NCI-H748 treated with DMSO at 0.1 percent for 48 hours (cell line): ENCODE data around the gene CNTN4.

ENCODE experiments used
- DNase-seq: peaks from one replicate; lab custom pipeline; 2025; lab: John Stamatoyannopoulos, UW

Gene CNTN4

DNA sequence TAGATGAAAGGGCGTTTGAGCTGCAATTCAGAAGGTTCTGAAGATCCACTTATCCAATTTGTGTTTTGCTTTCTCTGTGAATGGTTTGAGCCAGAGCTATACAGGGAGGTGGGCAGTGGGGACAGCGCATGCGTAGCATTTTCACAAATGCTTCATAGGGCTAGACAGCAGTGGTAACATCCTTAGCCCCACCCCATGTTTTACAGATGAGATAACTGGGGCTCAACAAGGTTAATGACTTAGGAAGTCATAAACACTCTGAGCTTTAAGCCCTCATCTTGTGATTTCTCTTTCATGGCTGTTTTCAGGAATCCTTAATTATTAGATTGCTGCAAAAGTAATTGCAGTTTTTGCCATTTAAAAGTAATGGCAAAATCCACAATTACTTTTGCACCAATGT, 602.8 kb downstream of the CNTN4 start:
- DNase-seq: no peak

DNA sequence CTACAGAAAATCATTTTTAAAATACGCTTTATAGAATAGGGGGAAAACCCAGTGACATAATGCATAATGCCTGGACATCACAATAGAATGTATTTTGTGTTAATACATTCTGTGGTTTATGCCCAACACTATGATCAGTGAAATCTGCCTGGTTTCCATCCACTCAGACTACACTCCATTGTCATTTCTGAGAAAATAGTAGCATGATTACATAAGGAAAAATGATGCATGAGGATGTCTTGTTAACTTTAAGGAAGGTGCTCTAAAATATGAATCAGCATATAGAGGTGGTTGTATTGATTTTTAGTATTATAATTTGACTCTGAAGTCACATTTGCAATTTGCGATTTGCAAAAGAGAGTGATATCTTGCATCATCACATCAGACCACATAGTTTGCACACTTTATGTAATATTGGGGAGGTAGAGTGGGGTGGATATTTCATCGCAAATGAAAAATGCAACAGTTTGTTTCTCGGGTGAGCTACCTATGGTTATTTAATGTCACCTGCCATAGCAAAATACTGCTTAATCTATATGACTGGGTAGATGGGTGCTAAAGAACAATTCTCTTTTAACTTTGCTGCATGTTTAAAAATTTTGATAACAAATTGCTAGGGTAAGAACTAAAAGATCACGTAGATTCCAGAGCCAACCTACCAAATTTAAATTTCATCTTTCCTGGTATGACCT, 607.6 kb downstream of the CNTN4 start:
- no peak for DNase-seq

DNA sequence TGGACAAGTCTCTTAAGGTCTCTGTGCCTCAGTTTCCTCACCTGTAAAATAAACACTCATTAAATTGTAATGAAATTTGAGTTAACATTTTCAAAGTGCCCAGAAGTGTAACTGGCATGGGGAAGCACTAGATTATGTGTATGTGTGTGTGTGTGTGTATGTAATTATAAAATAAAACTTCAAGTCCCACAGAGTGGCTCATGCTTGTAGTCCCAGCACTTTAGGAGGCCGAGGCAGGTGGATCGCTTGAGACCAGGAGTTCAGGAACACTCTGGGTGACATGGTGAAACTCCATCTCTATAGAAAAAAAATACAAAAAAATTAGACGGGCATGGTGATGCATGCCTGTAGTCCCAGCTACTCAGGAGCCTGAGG, 608.2 kb downstream of the CNTN4 start:
- DNase-seq: no peak

DNA sequence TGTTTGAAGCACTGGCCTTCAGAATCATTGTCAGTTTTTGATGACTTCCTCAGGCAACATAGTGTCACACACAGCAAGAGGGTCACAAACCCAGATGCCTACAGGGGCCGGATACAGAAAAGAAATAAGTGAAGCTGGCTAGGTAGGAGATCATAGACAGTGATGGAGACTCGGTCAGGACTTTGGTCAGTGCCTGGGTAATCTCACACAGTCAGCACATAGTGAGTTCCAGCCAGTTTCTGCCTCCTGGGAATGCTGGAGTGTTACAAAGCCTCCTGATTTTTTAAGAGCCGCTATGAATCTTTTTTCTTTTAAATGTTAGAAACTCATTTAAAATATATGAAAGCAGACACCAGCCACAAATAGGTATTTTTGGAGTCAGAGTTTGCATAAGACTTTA, 612.4 kb downstream of the CNTN4 start:
- no peak for DNase-seq

DNA sequence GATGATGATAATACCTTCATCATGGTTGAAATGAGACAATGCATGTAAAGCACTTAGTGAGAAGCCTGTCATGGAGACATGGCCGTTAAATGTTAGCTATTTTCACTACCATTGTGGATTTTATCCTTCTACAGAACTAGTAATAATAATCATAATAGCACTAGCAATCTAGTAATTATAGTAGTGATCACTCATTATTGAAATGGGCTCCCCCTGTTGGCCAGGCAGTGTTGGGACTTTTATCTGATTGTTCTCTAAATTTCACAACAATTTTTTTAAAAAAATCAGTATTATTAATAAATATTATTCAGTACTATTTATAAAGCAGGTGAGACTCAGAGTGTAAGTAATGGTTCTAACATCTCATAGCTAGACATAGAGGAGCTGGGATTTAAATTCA, 615.3 kb downstream of the CNTN4 start:
- no peak for DNase-seq

DNA sequence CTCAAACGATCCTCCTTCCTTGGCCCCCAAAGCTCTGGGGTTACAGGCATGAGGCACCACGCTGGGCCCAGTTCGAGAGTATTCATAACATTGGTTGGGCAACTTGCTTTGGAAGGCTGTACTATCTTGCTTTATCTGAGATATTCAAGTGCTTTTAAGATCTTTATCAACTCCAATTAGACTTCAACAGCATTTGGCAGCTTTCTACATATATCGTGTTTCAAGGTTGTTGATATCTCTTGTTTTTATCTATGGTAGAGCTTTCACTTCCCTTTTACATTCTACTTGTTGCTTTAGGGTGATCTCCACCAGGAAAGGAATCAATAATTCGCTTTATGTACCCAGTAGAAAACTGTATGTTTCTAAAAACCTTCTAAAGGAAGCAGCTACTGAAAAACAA, 616.2 kb downstream of the CNTN4 start:
- DNase-seq: no peak

DNA sequence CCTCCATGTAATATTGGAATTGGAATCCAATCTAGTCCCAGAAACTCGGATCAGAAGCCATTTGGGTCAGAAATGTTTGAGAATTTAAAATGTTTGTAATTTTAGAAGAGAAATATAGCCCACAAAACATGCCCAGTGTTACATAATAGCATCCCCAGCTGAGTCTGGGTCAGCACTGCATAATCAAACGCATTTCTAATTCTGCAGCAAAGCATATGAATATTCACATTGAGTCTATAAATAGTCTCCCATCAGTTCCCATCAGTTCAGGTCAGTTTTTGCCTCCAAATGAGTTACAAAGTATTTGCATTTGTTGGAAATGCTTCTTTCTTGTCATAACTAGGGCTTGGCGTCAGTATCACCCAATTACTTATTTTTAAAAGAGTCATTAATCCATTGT, 628.4 kb downstream of the CNTN4 start:
- DNase-seq: no peak

DNA sequence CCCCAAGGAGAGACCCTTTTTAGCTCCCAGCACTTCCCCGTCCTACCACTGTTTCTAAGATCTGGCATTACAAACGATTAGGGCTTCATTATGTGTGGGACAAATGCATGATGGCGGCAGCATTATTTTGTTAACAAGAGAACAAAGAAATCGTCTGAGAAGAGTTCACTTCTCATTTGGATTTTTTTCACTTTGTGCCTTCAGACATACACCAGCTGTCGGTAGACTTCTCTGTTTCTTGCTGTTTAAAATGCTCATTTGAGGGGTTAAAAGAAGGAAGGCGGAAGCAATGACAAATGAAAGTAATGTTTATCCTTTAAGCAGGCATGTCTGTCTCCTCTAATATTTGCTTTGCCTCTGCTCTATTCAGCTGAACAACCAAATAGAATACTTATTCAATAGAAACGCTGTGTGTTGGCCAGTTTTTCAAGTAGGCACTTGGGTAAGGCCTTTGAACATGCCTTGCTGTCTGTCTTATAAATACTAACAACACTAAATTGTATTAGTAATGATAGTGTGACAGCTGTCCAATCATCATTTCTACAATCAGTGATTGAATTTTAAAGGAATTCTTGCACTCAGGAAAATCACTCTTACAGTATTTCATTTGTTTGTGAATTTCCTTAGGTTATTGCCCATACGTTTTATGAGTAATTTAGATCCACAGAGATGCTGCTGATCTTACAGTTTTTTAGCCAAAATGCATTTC, 629.1 kb downstream of the CNTN4 start:
- peak; percentile 45 for DNase-seq

DNA sequence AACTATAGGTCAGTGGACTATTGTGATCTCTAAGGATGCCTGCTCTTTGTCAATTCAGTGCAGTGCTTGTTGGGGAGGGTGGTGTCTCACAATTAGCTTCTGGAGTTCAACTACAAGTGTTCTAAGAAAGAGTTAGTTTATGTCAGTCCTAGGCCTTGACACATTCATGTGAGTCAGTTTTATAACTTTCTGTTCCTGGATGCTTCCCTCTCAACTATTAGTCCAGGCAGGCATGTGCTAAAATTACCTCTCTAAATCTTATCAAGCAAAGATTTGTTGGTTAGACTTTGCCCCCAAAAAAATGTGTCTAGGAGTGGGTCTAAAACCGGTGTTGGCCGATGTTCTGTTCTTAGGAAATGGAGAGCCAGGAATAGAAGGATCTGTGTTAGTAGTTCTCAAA, 633.2 kb downstream of the CNTN4 start:
- DNase-seq: no peak

DNA sequence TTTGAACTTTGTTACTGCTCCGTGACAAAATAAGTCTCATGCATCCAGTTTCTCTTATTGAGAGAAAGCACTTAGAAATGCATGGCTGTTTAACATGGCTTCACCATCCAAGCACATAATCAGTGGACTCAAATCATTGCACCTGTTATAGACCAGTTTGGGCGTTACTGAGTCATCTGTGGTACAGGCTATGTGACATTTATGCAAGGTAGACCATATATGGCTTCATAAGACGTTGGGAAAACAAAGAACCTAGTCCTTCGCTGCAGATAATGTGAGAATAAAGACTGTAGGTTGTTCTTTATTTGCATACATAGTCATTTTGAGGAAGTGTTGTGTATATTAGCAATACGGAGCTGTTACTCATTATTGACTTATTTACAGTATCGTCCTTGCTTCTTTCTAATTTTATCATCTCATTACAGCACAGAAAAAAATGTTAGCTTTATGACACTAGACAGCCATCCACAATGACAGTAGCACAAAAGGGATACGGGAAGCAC, 636.8 kb downstream of the CNTN4 start:
- DNase-seq: no peak

DNA sequence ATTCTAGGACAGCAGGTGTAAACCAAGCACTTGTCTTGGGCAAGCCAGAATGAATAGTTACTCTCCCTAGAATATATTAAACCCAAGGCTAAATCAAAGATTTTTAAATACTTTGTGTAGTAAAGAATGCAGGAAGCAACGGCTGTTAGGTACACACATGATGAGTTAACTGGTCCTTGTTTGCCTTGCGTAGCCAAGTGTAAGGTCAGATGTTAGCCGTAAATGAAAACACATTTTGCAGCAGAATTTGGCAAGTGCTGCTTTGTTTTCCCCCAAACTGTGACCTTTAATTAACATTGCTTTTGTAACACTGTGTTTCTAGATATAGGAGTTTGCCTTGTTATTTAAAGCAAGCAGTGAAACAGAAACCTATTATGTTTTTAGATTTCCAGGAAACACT, 642.9 kb downstream of the CNTN4 start:
- no peak for DNase-seq

DNA sequence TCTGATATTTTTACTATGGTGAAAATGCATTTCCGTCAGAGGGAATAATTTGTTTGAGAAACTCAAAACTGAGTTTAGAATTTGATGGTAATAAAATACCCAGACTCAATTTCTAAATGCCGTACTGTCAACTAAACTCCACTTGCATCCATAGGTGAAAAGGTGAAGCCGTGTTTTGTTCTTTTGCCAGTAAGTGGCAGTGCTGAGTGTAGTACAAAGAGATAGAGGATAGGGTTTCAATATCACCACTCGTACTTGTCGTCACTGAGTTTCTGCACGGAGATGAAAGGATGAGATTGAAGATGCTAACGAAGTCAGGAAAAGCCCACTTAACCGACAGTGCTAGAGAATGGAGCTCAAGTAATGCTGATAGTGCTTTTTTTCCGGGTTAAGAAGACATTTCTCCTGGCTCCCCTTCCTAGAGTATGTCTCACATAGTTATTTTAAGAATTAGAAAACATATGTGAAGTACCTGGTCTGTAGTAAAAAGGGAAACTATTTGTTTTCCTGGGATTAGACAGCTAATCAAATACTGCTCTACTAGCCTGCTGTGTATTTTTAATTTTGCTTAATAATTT, 666.4 kb downstream of the CNTN4 start:
- peak; percentile 49 for DNase-seq

DNA sequence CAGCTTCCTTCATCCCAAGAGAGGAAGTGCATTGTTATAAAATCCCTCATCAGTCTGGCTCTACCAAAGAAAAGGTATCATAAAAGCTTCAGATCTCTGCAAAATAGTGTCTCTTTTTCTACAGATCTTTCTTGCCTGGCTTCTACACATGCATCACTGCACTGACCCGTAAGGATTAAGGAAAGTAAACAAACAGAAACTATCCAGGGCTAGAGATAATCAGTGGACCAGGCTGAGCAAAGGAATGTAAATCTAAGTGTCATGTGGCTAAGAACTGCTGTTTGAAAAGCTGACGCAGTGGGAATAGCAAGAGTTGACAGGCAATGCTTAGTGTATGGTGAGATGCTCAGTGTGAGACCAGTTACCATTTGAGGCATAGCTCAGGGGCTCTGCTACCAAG, 671.8 kb downstream of the CNTN4 start:
- DNase-seq: no peak

DNA sequence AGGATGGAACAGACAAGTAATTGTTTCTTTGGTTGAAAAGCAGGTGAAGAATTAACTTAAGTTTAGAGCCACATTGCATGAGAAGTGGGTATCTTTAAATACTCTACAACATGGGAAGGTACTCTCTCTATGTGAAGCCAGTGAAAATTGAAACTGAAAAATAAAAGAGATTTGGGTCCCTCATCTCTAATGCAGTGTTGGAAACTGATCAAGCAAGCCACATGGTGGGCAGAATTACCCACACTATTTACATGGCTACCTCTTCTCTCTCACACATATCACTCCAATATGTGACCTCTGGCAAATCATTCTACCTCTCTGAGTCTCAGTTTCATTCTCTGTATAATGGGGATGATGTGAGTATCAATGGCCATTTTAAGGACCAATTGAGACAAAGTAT, 672.5 kb downstream of the CNTN4 start:
- no peak for DNase-seq

DNA sequence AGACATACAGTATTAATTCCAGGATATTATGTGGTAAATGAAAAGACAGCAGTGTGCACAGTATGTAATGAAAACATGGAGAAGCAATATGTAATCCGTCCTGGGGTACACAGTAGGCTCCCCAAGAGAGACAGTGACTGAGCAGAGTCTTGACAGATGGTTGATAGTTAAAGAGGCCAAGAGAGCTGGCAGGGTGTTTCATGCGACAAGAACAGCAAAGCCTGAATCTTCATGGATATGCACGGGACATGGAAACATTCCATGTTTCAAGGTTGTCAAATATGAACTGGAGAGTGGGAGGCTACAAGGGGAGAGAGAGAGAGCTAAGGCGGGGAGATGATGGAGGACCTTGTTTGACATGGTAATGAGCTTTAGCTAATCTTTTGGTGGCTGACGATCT, 673.1 kb downstream of the CNTN4 start:
- no peak for DNase-seq

DNA sequence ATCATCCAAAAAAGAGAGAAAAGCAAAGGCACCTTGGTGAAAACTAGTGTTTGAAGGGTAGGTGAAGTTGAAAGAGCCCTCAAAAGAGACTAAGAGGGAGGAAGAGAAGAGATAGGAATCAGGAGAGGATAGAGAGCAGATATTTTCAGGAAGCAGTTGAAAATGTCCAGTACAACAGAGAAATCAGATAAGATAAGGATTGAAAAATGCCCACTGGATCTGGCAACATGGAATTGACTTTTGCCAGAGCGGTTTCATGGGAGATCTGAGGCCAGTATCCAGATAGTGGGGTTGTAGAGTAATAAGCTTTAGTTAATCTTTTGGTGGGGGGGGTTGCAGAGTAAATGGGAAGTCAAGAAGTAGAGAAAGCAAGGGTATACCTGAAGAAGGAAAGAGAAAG, 674.1 kb downstream of the CNTN4 start:
- DNase-seq: no peak

DNA sequence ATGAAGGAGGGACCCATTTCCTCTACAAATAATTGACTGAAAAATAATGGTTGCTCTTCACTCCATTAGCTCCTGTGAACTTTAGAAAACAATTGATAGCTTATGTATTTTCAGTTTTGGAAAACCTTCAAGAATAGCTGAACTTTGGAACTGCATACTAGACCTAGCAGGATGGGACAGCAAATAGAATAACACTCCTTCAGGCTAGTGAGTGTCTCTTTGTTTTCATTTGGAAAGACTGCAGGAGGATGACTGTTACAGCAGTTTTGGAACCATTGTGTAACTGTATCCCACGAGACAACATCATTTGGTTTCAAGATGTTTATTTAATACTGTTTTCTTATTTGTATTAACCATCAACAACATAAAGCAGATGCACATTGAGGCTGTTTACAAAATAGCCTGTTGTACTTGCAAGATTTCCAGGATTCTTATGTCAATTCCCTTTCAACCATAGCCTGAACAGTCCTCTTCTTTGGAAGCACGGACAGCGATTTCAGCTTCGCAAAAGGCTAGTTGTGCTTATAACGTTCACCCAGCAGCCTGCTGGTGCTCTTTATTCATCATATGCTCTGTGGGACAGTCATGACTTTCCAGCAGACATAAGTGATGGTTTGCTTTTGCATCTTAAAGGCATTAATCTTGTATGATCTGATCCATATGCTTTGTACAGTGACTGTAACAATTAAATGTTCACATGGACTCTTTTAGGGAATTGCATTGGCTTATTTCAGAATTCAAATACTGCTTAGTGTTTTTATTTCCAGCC, 676.0 kb downstream of the CNTN4 start:
- no peak for DNase-seq

DNA sequence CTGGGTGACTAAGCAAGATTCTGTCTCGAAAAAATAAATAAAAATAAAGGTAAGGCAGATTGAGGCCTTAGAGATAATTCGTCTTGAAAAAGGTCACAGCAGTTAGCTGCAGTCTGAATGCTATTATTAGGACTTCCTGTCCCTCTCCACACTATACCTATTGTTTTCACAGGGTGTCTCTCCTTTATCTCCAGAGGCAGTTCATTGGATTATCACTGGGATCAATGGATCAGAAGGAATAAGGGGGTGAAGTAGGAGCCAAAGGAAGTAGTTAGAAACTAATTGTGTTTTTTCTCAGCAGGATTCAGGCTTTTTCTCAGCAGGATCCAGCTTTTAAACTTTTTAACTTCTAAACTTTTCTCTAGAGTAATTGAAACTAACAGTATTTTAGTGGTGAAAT, 684.6 kb downstream of the CNTN4 start:
- DNase-seq: no peak

DNA sequence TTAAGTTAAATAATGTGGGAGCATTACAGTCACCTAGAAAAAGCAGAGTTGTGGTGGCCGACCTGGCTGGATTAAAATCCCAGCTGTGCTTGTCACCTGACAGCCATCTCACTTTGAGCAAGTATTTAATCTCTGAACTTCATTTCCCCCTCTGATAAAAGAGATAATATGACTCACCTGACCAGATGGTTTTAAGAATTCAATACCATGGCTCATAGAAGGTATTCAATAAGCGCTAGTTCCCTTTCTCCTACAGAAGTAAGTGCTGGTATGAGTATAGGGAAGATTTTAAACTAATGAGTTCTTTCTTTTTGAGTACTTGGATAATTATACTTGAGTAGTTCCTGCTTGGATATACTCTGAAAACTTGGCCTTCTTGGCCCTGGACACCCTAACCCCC, 686.0 kb downstream of the CNTN4 start:
- no peak for DNase-seq

DNA sequence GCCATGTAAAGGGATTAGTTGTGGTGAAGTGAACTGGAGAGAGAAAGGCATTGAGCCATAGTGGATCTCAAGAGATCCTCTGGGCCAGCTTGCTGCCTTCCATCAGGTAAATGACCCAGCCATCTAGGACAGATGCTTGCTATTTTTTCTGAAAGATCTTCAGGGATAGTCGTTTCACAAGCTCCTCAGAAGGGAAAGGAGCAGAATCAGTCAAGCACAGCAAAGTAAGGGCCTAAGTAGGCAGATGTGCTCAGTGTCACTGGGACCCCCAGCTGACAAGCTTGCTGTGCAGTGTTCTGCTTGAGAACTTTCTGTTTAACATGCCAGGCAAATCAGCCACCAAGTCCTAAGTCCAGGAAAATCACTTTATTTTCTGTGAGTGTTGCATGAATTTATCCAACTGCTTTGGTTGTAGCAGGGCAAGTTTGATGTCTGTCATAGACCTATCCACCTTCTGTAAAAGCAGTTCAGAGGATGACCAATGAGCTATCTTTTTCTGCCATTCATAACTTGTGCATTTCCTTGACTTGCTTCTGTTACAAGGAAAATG, 691.7 kb downstream of the CNTN4 start:
- no peak for DNase-seq

DNA sequence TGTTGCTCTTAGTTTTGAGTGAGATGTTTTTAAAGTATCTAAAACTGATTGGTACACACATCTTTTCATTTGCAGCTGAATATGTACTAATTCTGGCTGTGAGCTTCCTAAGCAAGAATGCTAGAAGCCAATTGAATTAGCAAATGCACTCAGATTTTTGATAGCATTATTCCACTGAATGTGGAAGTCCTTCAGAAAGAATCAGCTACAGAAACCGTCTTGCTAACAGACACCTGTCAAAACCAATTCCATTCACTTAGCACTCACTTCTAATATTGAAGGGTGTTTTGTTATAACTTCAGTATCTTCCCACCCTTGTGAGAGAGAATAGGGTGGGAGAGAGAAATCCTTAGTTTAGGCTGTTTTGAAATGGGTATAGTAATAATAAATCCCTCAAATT, 693.8 kb downstream of the CNTN4 start:
- DNase-seq: no peak

DNA sequence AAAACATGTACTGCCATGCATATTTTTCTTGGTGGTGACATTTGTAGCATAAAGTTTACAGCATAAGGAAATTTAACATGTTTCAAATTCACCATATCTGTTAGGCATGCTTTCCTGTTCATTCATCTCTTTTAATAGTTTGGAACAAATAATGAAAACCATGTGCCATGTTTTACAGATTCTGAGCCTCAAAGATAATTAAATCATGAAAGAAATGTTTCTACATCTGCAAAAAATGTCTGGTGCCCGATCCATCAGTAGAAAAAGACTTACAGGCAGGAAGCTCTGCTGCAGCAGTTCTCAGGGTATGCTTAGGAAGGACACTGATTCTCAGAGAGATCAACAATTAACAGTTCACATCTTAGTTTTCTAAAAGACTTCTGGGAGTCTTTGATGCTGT, 695.3 kb downstream of the CNTN4 start:
- no peak for DNase-seq
